Measurements from ENCODE around the gene DRC7.
A peak's percentile ranks its signal among the peaks of the same experiment; 100 is the strongest.

DRC7 gene

GRCh38 chr16:57735755-57736418 lies 41.3 kb downstream of the DRC7 start, which contains the start of gene KATNB1:
Gene KATNB1 (plus strand): TSS chr16:57735770. CDS start chr16:57737244, 1,474 bp downstream.
- H2AFZ ChIP-seq: peak within 1 kb of the TSS; percentile 95
- H3K9me3 ChIP-seq (ENCODE audit: control insufficient read depth, low read length): no peaks in the 10 kb centered on the region
- H3K27me3 ChIP-seq (ENCODE audit: control insufficient read depth, insufficient read depth, low read length): no peaks in the 10 kb centered on the region
- peak within 1 kb of the TSS; percentile 97 for H3K4me2 ChIP-seq (ENCODE audit: low read length)
- peaks cover 11% of the 10 kb centered on the region for H3K79me2 ChIP-seq
- H3K4me3 ChIP-seq (ENCODE audit: low read depth, low read length): peak within 1 kb of the TSS; percentile 89
- peaks cover 5% of the 10 kb centered on the region for H3K4me1 ChIP-seq
- no peak for TF ChIP-seq CTCF (IDR thresholded peaks at IDR 0.05)
- H3K9ac ChIP-seq: peak within 1 kb of the TSS; percentile 67
- peak within 1 kb of the TSS; percentile 73 for H3K27ac ChIP-seq
- H3K36me3 ChIP-seq (ENCODE audit: control insufficient read depth, insufficient read depth, low read length): no peaks in the 10 kb centered on the region

GRCh38 chr16:57736419-57737351 lies 42.1 kb downstream of the DRC7 start:
- H3K4me2 ChIP-seq (ENCODE audit: low read length): peak overlapping the region; percentile 91
- H3K4me1 ChIP-seq: peaks cover 5% of the 10 kb centered on the region
- H3K9ac ChIP-seq: no peak overlapping the region
- peaks cover 11% of the 10 kb centered on the region for H3K79me2 ChIP-seq
- H2AFZ ChIP-seq: peak overlapping the region; percentile 95
- no peak for TF ChIP-seq CTCF (IDR thresholded peaks at IDR 0.05)
- no peaks in the 10 kb centered on the region for H3K27me3 ChIP-seq (ENCODE audit: control insufficient read depth, insufficient read depth, low read length)
- H3K27ac ChIP-seq: peak overlapping the region; percentile 57
- H3K9me3 ChIP-seq (ENCODE audit: control insufficient read depth, low read length): no peaks in the 10 kb centered on the region
- peak overlapping the region; percentile 89 for H3K4me3 ChIP-seq (ENCODE audit: low read depth, low read length)
- no peaks in the 10 kb centered on the region for H3K36me3 ChIP-seq (ENCODE audit: control insufficient read depth, insufficient read depth, low read length)

- Histone ChIP-seq H3K9me3 (ENCODE audit: control insufficient read depth, low read length) (no peaks in the 10 kb centered on the region), H3K36me3 (ENCODE audit: control insufficient read depth, insufficient read depth, low read length) (no peaks in the 10 kb centered on the region), H3K27me3 (ENCODE audit: control insufficient read depth, insufficient read depth, low read length) (no peaks in the 10 kb centered on the region), H3K4me1 (peaks cover 5% of the 10 kb centered on the region), H3K4me3 (ENCODE audit: low read depth, low read length) (no peak overlapping the region), H3K79me2 (peaks cover 11% of the 10 kb centered on the region), H3K9ac (no peak overlapping the region), H3K27ac (no peak overlapping the region), H2AFZ (no peak overlapping the region), H3K4me2 (ENCODE audit: low read length) (no peak overlapping the region)
- no peak for TF ChIP-seq CTCF (IDR thresholded peaks at IDR 0.05)
Observed at GRCh38 chr16:57738844-57739243, 44.2 kb downstream of the DRC7 start.

GRCh38 chr16:57739756-57740422 lies 45.3 kb downstream of the DRC7 start:
- Histone ChIP-seq H3K27me3 (ENCODE audit: control insufficient read depth, insufficient read depth, low read length) (no peaks in the 10 kb centered on the region), H3K9ac (no peak overlapping the region), H3K27ac (no peak overlapping the region), H3K4me1 (peaks cover 5% of the 10 kb centered on the region), H2AFZ (no peak overlapping the region), H3K4me2 (ENCODE audit: low read length) (no peak overlapping the region), H3K9me3 (ENCODE audit: control insufficient read depth, low read length) (no peaks in the 10 kb centered on the region), H3K36me3 (ENCODE audit: control insufficient read depth, insufficient read depth, low read length) (no peaks in the 10 kb centered on the region), H3K79me2 (peaks cover 11% of the 10 kb centered on the region), H3K4me3 (ENCODE audit: low read depth, low read length) (no peak overlapping the region)
- no peak for TF ChIP-seq CTCF (IDR thresholded peaks at IDR 0.05)

All from parathyroid adenoma (tissue), 2 donors.